ENCODE data around the gene ALK. TPM values are rescaled to one million over a fixed set of nuclear protein-coding genes. Genes with fewer than 3 reads are reported as not detected.

Gene ALK
- total RNA-seq, 2 experiments from 2014 or later = not detected

DNA sequence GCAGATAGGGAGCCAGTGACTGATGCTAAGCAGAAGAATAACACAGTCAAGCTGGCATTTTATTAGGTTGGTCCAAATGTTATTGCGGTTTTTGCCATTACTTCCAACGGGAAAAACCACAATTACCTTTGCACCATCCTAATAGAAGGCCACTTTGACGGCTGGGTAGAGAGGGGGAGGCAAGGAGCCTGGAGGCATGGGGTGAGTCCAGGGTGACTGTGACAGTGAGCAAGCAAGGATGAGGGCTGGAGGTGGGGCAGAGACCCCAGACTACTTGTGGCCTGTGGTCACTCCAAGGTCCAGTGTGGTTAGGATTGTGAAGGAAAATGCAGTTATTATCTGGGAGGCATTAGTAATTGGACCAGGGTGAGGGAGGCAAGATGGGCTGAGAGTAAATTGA is 416.6 kb downstream of the ALK start:
- H3K27ac Mint-ChIP-seq = no peak overlapping the region
- peaks cover 2% of the 10 kb centered on the region for H3K27me3 Mint-ChIP-seq
- H3K36me3 Mint-ChIP-seq (ENCODE audit: low read depth) = no peaks in the 10 kb centered on the region
- POLR2A ChIA-PET = no interaction called here
- no peak for DNase-seq
- H3K4me1 Mint-ChIP-seq = no peaks in the 10 kb centered on the region
- H3K9me3 Mint-ChIP-seq = peaks cover 3% of the 10 kb centered on the region
- no peak overlapping the region for H3K4me3 Mint-ChIP-seq
- CTCF ChIA-PET = no interaction called here

DNA sequence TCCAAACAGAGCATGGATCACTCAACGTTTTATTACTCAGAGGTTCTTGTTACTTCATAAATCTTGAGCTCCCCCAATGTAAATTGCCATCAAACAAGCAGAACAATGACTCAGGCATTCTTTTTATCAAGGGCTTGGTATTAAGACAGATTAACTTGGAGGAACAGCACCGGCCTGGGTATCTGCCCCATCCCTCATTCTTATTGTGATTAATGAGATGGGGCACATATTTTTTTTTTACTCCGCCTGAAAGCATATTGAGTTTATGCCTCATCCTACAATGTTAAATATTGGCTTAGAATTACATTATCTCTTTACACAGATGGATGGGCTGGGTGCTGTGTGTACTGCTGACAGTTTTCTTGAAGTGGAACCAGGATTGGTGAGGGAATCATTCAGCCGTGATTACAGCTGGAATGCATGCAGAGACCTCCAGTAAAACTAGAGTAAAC is 418.9 kb downstream of the ALK start:
- no peaks in the 10 kb centered on the region for H3K9me3 Mint-ChIP-seq
- no peaks in the 10 kb centered on the region for H3K4me1 Mint-ChIP-seq
- no peak overlapping the region for H3K27ac Mint-ChIP-seq
- H3K4me3 Mint-ChIP-seq = no peak overlapping the region
- DNase-seq = no peak
- CTCF ChIA-PET = no interaction called here
- H3K27me3 Mint-ChIP-seq = no peaks in the 10 kb centered on the region
- POLR2A ChIA-PET = no interaction called here
- H3K36me3 Mint-ChIP-seq (ENCODE audit: low read depth) = no peaks in the 10 kb centered on the region

DNA sequence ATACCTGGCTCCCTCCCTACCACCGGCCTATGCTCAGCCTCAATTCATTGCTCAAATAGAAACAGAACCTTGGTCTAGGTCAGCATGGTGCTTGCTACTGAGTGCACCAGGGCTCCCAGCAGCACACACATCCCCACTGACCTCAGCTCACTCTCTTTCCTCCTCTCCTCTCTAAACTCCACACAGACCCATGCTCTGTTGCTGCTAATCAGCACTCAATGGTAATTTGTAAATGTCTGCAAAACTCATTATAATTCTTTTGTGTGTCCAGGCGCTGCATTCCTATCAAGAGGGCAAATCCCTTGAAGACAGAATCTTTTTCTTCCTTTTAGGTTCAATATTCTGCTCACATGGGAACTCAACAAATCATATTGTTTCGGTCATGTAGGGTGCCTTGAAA is 424.0 kb downstream of the ALK start:
- H3K27ac Mint-ChIP-seq = no peak overlapping the region
- H3K4me3 Mint-ChIP-seq = no peak overlapping the region
- POLR2A ChIA-PET = no interaction called here
- CTCF ChIA-PET = no interaction called here
- H3K36me3 Mint-ChIP-seq (ENCODE audit: low read depth) = no peaks in the 10 kb centered on the region
- no peaks in the 10 kb centered on the region for H3K4me1 Mint-ChIP-seq
- no peak for DNase-seq
- no peaks in the 10 kb centered on the region for H3K9me3 Mint-ChIP-seq
- H3K27me3 Mint-ChIP-seq = peaks cover 4% of the 10 kb centered on the region

DNA sequence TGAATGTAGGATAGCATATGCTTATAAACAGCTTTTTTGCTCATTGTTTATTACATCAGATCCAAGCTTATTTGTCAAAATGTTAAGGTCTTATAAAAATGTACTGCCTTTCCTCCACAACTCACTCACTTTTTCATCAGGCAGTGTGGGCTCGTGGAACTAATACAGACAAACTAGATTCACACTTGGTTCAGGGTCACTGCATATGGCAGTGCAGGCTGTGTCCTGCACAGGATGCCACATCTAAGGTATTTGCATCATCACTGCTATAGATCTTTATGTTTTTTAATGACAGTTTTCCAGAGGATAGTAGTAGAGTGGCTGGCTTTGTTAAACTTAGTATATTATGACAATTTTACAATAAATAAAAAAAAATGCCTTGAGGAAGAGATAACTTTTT is 425.2 kb downstream of the ALK start:
- H3K36me3 Mint-ChIP-seq (ENCODE audit: low read depth) = no peaks in the 10 kb centered on the region
- H3K4me3 Mint-ChIP-seq = no peak overlapping the region
- H3K9me3 Mint-ChIP-seq = no peaks in the 10 kb centered on the region
- ChIA-PET POLR2A (no interaction called here), CTCF (interaction anchor here (1.0 kb wide), 1 partner anchor 9 kb away, joined by 3 read pairs; no protein-coding TSS in a partner anchor)
- H3K4me1 Mint-ChIP-seq = no peaks in the 10 kb centered on the region
- peaks cover 4% of the 10 kb centered on the region for H3K27me3 Mint-ChIP-seq
- no peak overlapping the region for H3K27ac Mint-ChIP-seq
- no peak for DNase-seq

DNA sequence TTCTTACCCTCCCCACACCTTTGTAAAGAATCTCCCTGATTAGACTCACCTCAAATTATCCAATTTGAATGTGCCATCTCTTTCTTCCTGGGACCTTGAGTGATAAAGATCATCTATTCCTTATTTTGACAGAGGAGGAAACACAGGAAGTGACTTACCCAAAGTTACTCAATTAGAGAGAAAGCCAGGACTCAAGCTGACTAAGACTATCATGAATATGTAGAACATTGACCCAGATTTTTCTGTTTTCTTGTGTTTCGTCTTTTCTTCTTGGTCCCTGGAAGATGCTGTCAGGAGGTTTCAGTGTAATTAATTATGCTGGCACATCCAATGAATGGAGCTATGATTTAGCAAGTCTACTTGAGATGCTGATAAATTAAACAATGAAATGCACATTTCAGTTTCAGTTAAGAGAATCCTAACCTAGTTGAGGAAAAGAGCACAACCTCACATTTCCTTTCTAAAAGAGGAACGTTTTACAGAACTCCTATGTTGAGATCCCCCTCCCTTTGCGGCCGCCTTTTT is 425.8 kb downstream of the ALK start:
- H3K27me3 Mint-ChIP-seq = peaks cover 4% of the 10 kb centered on the region
- POLR2A ChIA-PET = no interaction called here
- no peaks in the 10 kb centered on the region for H3K9me3 Mint-ChIP-seq
- no peak for DNase-seq
- no peaks in the 10 kb centered on the region for H3K36me3 Mint-ChIP-seq (ENCODE audit: low read depth)
- CTCF ChIA-PET = interaction anchor here (1.0 kb wide), 1 partner anchor 8 kb away, joined by 3 read pairs; no protein-coding TSS in a partner anchor
- no peak overlapping the region for H3K4me3 Mint-ChIP-seq
- H3K4me1 Mint-ChIP-seq = no peaks in the 10 kb centered on the region
- no peak overlapping the region for H3K27ac Mint-ChIP-seq

DNA sequence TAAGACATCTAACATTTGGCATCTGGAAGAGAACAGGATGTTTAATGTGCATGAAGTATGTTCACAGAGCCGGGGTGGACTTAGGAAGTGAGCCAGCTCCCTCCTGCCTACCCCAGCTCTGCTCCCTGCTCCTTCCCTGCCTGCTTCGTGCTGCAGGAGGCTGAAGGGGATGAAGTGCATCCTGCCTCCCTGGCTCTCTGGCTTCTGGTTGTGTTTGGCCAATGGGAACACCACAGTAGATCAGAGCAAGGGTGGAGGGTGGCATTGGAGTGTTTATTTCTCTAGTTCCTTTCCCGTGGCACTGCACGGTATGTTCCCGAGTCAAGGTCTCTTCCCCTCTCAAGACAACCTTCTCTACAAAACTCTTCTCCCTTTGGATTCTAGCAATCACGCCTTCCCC is 426.3 kb downstream of the ALK start:
- Mint-ChIP-seq H3K4me1 (no peaks in the 10 kb centered on the region), H3K36me3 (ENCODE audit: low read depth) (no peaks in the 10 kb centered on the region), H3K27me3 (peaks cover 4% of the 10 kb centered on the region), H3K9me3 (no peaks in the 10 kb centered on the region), H3K4me3 (no peak overlapping the region), H3K27ac (no peak overlapping the region)
- CTCF ChIA-PET = interaction anchor here (1.0 kb wide), 1 partner anchor 8 kb away, joined by 3 read pairs; no protein-coding TSS in a partner anchor
- DNase-seq = no peak
- POLR2A ChIA-PET = no interaction called here

DNA sequence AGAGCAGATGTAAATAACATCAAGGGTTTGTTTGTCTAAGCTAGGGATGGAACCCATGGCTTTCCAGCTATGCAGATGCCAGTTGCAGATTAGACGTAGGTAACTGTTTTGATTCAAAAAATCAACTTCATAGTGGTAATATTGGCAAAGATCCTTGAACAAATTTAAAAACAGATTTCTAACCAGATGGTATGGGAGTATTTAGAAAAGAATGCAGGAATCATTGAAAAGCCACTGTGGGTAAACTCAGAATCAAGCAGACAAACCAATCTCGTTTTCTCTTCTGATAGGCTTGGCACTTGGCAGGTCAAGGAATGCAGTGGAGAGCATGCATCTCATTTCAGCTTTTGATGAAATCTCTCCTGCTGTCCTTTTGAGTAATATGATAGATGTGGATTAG is 428.7 kb downstream of the ALK start:
- peaks cover 4% of the 10 kb centered on the region for H3K27me3 Mint-ChIP-seq
- no peak overlapping the region for H3K27ac Mint-ChIP-seq
- no peak for DNase-seq
- ChIA-PET CTCF (no interaction called here), POLR2A (no interaction called here)
- H3K9me3 Mint-ChIP-seq = no peaks in the 10 kb centered on the region
- no peaks in the 10 kb centered on the region for H3K36me3 Mint-ChIP-seq (ENCODE audit: low read depth)
- no peak overlapping the region for H3K4me3 Mint-ChIP-seq
- H3K4me1 Mint-ChIP-seq = no peaks in the 10 kb centered on the region

DNA sequence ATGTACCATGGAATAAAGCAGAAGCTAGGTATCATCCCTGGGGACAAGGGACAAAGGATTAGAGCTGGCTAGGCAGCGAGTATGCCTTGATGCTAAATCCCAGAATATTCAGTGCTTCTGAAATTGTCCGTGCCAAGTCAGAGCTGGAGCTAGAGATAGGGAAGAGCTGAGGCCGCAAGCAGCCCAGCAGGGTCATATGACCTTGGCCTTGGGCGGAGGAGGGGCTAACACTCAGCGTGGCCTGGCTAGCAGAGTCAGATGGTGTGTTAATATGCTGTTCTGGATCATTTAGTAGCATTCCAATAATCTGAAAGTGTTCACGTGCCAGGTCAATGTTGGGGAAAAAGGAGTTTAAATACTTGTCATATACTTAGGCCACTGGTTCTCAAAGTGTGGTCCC is 431.3 kb downstream of the ALK start:
- Mint-ChIP-seq H3K9me3 (no peaks in the 10 kb centered on the region), H3K36me3 (ENCODE audit: low read depth) (no peaks in the 10 kb centered on the region), H3K27me3 (peaks cover 6% of the 10 kb centered on the region), H3K27ac (no peak overlapping the region), H3K4me1 (no peaks in the 10 kb centered on the region), H3K4me3 (no peak overlapping the region)
- ChIA-PET POLR2A (no interaction called here), CTCF (no interaction called here)
- no peak for DNase-seq

DNA sequence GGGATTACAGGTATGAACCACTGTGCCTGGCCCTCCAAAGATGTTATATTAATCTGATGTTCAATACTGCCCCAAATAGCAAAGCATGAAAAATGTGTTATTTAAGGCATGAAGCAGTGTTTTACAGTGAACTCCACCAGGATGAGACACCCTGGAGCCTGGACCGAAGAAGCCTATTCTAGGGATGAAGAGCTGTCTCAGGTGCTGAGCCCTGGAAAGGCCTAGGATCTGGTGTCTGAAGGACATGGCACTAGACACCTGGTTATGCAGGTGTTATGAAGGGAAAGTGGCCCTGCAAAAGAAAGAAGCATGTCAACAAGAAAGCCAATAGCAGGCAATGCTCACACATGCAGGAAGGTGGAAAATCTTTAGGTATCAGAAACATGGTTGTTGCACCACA is 431.8 kb downstream of the ALK start:
- H3K4me1 Mint-ChIP-seq = no peaks in the 10 kb centered on the region
- ChIA-PET CTCF (no interaction called here), POLR2A (no interaction called here)
- H3K27ac Mint-ChIP-seq = no peak overlapping the region
- no peak for DNase-seq
- H3K4me3 Mint-ChIP-seq = no peak overlapping the region
- no peaks in the 10 kb centered on the region for H3K36me3 Mint-ChIP-seq (ENCODE audit: low read depth)
- peaks cover 9% of the 10 kb centered on the region for H3K27me3 Mint-ChIP-seq
- H3K9me3 Mint-ChIP-seq = no peaks in the 10 kb centered on the region

DNA sequence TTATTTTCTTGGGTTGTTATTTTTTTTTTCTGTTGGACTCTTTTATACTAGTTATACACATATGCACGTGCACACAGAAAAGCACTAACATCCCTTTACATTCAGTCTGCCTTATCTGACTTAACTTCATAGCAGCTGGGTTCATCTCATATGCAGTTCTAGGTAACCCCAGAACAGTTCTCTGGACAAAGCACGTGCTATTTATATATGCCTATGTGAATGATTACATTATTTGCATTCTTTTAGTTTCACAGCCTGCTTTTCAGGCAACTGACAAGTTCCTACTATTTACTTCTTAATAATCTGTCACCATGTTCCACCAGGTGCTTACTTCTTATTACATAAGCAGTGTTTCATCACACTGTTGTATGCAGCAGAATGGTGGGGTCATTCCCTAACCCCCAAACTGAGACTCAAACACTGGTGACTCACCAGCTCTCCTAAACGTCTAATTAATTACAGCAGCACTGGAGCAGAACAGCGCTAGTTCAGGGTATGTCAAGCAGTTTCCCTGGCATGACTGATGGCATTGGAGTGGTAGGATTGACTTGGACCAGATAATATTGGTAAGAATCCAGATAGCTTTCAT is 433.3 kb downstream of the ALK start:
- no peak for DNase-seq
- CTCF ChIA-PET = interaction anchor here (0.6 to 1.5 kb wide), 2 partner anchors 8 to 287 kb away, joined by 3 read pairs; no protein-coding TSS in a partner anchor
- no peaks in the 10 kb centered on the region for H3K36me3 Mint-ChIP-seq (ENCODE audit: low read depth)

DNA sequence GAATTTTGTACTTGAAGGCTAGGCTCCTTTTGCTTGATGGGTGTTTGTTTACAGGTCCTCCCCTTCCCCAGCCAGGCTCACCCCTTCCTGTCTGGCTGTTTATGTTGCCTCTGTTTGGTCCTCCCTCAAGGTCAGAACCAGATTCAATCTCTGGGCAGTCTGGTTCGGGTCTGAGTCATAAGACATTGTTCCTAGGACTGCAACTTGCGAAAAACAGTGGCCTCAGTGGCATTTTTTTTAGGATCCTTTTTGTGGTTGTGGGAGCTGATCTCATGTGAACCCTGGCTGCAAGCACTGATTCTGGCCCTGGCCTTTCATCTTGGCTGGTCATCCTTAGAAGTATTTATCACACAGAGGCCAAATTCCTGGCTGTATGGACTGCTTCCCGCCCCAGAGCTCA is 435.8 kb downstream of the ALK start:
- peaks cover 13% of the 10 kb centered on the region for H3K27me3 Mint-ChIP-seq
- POLR2A ChIA-PET = no interaction called here
- no peaks in the 10 kb centered on the region for H3K9me3 Mint-ChIP-seq
- H3K27ac Mint-ChIP-seq = no peak overlapping the region
- H3K4me3 Mint-ChIP-seq = no peak overlapping the region
- H3K36me3 Mint-ChIP-seq (ENCODE audit: low read depth) = no peaks in the 10 kb centered on the region
- CTCF ChIA-PET = no interaction called here
- DNase-seq = no peak
- H3K4me1 Mint-ChIP-seq = no peaks in the 10 kb centered on the region

More for the DNA sequence above, 433.3 kb downstream of the ALK start:
- POLR2A ChIA-PET = no interaction called here
- no peak overlapping the region for H3K27ac Mint-ChIP-seq
- no peaks in the 10 kb centered on the region for H3K4me1 Mint-ChIP-seq
- no peaks in the 10 kb centered on the region for H3K9me3 Mint-ChIP-seq
- peaks cover 9% of the 10 kb centered on the region for H3K27me3 Mint-ChIP-seq
- H3K4me3 Mint-ChIP-seq = no peak overlapping the region

DNA sequence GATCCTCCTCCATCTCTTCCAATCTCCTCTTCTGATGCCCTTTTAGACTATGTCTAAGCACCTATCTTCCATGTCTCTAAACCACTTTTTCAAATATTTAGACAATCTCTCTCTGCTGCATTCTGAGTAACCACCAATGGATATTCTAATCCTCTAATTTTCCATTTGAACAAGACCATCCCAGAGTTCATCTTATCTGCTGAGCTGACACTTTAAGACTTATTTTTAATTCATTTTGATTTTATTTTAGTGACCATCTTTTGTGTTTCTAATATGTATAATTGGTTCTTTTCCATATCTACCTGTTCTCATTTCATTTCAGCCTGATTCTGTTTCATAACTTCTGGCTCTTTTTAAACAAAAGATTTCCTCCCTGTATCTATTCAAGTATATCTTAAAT is 436.3 kb downstream of the ALK start:
- H3K4me3 Mint-ChIP-seq = no peak overlapping the region
- no peaks in the 10 kb centered on the region for H3K36me3 Mint-ChIP-seq (ENCODE audit: low read depth)
- H3K27me3 Mint-ChIP-seq = peaks cover 15% of the 10 kb centered on the region
- CTCF ChIA-PET = no interaction called here
- POLR2A ChIA-PET = no interaction called here
- no peaks in the 10 kb centered on the region for H3K4me1 Mint-ChIP-seq
- no peaks in the 10 kb centered on the region for H3K9me3 Mint-ChIP-seq
- no peak overlapping the region for H3K27ac Mint-ChIP-seq
- no peak for DNase-seq

DNA sequence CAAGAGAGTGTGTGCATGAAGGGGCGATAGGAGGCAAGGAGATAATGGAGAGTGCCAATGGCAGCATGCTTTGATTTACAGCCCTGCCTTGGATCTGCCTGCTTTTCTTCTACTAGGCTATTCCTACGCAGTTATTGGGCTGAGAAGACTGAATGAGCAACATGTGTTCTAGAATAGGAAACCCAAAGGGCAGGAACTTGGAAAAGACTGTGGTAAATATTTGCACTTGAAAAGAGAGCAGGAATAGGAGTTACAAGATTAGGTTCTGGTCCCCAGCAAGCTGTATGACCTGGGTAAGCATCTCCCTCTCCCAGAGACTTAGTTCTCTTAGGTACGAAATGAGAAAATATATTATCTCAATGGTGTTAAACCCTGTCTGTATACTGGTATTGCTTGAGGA is 438.5 kb downstream of the ALK start:
- no peaks in the 10 kb centered on the region for H3K36me3 Mint-ChIP-seq (ENCODE audit: low read depth)
- DNase-seq = no peak
- H3K4me3 Mint-ChIP-seq = no peak overlapping the region
- H3K27ac Mint-ChIP-seq = no peak overlapping the region
- H3K4me1 Mint-ChIP-seq = no peaks in the 10 kb centered on the region
- no peaks in the 10 kb centered on the region for H3K9me3 Mint-ChIP-seq
- H3K27me3 Mint-ChIP-seq = peaks cover 15% of the 10 kb centered on the region
- POLR2A ChIA-PET = no interaction called here
- CTCF ChIA-PET = no interaction called here

DNA sequence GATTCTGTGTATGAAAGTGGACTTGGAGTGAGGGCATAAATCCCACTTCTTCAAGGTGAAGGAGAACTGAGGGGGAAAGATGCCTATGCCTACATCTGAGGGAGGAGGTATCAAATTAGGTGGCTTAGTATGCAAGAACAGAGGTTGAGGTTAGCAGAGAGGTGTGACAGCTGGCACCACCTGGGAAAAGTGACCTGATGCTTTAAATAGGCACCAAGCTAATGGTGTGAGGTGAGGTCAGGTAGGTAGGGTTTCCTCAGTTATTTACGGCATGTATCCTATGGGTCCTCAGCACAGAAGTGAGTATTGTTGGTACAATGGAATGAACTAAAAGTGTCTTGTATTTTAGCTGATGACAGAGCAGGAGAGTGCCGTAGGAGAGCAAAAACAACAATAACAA is 439.0 kb downstream of the ALK start:
- H3K27me3 Mint-ChIP-seq = peaks cover 15% of the 10 kb centered on the region

More for the DNA sequence above, 439.0 kb downstream of the ALK start:
- ChIA-PET CTCF (no interaction called here), POLR2A (no interaction called here)
- Mint-ChIP-seq H3K4me1 (no peaks in the 10 kb centered on the region), H3K4me3 (no peak overlapping the region), H3K27ac (no peak overlapping the region), H3K9me3 (no peaks in the 10 kb centered on the region), H3K36me3 (ENCODE audit: low read depth) (no peaks in the 10 kb centered on the region)
- DNase-seq = no peak
